GM21528 (cell line): ENCODE measurements around the gene KCND1.

Experiments used
- ATAC-seq: cut with Tn5 transposase; IDR thresholded peaks from one replicate; pipeline ENCODE4 v1.9.1; 2021; ENCODE audit warnings: mild to moderate bottlenecking, moderate library complexity; ENCODE audit not compliant: unreplicated experiment, low FRiP score

KCND1 gene

DNA sequence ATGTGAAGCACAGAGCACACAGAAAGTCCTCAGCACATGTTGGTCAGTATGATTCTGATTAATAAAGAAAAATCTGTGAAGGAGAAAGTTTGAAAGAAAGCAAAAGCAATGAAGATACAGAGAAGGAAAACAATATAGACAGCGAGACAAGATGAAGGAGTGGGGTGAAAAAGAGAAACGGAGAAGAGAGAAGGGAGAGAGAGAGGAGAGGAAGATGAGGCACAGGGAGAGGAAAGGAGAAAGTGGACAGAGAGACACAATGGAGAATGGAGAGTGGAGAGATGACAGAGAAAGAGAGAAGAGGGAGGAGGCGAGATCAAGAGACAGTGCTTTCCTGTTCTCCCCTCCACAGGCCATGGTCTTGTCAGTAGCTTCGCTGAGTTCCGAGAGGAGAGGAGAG lies 3.9 kb upstream of the KCND1 start:
- no peak for ATAC-seq

DNA sequence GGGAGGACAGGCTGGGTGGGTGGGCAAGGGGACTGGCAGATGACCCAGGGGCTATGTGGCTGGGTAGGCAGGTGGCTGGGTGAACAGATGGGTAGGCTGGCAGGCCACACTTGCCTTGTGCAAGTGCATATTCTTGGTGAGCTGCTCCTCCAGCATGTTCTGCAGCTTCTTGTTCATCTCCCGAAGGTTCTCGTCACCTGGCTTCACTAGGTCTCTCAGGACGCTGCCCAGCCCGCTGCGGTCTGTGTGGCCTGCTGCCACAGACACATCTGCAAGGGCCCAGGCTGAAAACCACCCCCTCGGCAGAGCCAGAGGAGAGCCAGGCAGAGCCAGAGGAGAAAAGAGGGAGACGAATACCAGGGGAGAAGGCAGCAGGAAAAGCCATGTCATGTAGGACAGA lies 3.4 kb upstream of the KCND1 start:
- no peak for ATAC-seq

DNA sequence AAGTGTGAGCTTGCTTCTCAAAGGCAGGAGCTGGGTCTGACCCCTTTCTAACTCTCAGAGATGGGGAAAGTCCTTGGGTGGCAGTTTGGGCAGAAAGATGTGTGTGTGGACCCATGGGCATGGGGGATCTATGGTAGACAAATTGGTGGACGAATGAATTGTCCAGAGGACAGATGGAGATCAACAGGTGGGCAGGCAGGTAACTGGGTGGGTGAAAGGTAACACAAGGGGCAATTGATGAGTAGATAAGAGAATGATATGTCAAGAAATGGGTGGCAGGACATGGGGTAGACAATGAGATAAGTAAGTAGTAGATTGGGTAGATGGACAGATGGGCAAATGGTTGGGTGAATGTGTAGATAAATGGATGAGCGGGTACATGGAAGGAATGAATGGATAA lies 2.9 kb upstream of the KCND1 start:
- ATAC-seq: no peak

DNA sequence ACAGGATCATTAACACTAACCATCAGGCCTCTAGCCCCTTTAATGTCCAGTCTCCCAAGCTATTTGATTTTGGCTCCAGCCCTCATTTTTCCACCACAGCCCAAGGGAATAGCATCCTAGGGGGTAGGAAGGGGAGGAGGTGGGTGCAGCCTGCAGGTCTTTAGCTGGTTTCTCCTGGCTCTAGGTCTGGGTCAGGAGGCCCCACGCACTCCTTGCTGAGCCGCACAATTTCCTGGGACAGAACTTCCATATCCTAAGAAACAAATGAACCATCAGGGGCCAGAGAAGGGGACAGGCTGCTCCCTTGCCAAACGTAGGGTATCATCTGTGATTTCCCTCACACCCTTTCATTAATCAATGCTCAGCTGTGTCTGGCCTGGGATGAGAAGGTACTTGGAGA lies 2.4 kb upstream of the KCND1 start:
- no peak for ATAC-seq

DNA sequence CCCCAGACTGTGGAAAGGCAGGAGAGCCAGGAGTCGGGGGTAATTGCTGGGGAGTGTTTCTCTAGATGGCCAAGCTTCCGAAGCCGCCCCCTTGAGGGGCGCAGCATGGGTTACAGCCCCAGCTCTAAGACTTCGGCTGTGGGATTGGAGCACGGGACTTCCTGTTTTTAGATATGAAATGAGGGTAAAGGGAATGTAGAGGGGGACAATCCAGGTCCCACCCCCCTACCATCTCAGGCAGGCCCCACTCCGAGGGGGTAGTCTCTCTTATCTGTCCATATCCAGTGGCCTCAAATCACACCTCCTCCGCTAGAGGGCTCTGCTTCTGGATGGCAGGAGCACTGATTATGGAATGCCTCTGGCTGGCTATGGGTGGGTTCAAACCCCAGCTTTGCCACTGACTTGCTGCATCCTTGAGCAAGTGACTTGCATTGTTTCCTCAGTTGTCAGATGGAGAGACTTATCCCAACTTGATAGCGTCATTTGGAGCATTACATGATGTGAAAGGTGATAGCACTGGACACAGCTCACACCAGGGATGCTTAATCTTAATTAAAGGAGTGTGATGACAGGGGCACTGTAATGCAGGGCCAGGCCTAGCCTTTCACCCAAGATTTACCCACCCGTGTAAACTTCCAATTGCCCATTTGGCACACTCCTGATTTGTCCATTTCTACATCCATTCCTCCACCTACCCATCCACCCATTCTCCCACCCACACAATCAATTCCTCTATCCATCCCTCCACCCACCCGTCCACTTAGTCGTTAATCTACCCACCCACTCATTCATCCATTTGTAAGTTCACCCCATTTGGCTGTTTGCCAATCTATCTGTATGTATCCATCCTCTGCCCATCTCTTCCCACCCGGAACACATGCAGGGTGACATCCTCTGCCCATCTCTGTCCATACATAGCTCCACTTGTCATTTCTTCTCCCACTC lies 848 bp upstream of the KCND1 start:
- no peak for ATAC-seq

DNA sequence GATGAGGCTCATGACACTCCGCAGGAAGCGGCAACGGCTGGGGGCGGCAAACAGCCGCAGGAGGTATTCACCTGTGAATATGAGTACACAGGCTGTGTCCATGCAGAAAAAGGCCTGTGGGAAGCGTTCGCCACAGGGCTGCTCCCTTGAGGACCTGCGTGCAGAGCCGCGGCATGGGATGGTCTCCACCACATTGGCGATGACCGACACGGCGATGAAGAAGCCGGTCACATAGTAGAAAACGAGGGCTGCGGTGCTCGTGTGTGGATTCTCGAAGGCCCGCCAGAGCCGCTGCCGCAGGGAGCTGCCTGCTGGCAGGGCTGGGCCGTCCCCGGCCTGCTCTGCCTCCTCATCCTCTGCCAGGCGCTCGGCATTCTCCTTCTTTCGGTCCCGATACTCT lies 2.2 kb downstream of the KCND1 start:
- ATAC-seq: no peak

DNA sequence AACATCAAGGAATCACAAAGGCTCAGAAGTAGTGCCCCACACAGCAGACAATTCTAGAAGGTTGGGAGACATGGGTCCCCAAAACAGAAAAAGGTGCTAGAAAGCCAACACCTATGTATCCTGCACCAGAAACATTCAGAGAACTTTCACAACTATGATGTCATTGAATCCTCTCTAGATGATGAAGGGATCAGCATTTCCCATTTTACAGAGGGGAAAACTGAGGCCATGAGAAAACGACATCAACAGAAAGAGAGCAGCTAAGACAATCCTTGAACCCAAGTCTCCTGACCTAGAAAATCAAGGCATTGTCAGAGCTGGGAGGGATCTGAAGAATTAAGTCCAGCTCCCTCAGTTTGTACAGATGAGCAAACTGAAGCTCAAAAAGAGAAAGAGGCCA lies 3.3 kb downstream of the KCND1 start:
- ATAC-seq: no peak

DNA sequence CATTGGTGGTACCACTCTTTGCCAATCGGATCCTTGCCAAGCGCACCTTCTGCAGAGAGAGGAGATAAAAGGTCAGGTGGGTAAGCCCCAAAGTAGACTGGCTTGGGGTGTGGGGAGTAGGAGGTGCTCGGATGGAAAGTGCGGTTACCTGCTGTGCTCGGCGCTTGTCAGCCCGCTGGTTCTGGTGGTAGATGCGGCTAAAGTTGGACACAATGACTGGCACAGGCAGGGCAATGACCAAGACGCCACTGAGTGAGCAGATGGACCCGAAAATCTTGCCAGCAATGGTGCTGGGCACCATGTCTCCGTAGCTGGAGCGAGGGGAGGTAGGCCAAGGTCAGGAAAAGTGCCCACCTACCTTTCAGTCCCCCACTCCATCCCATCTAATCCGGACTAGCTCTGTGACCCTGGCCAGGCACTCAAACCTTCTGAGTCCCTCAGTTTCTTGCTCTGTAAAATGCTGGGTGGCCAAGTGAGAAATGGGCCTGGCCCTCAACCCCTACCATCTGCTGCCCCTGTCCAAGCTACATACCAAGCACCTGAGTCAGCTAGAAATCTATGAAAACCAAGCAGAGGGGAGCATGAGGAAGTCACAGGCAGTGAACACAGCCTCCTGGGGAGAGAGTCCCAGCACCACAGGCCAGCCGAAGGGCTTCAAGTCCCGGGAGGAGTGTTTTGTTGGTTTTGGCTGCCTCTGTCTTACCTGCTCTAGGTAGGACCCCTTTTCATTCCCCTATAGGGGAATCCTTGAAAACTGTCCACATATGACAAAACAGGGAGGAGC lies 4.7 kb downstream of the KCND1 start:
- ATAC-seq: no peak

DNA sequence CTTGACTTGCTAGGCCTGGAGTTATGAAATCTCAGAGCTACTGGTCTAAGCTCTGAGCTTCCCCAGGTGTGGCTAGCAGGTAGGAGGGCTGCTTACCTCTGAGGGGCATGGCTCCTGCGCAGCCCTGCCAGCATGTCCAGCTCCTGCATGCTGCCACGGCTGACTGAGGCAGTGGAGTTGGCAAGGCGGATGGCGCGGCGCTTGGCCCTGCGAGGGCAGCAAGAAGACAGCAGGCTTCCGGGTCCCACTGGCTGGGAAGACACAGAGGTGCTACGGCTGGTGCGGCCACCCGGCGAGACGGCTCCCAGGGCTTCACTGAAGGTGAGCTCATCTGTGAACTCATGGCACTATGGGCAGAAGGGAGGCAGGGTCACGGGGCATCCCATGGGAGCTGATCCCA lies 5.7 kb downstream of the KCND1 start:
- ATAC-seq: no peak

DNA sequence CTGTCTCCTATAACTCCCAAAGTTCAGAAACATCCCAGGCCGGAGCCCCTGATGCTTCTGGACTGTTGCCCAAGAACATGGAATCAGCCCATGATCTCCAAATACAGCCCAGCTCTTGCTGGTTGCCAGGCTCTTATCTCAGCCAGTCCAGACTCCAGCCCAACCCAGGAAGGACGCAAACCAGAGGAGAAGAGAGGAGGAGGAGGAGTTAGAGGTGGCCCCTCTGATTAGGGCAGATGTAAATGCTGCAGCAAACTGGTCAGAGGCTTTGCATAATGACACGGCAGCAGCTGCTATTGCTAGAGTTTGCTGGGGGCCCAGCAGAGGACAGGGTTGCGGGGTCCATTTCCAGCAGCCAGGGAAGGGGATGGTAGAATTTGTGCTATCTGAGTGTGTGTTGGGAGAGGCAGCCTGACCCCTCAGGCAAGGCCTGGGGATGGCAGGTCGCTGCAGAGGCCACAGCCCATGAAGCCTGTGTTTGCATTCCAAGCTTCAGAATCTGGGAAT lies 10.0 kb downstream of the KCND1 start:
- no peak for ATAC-seq

DNA sequence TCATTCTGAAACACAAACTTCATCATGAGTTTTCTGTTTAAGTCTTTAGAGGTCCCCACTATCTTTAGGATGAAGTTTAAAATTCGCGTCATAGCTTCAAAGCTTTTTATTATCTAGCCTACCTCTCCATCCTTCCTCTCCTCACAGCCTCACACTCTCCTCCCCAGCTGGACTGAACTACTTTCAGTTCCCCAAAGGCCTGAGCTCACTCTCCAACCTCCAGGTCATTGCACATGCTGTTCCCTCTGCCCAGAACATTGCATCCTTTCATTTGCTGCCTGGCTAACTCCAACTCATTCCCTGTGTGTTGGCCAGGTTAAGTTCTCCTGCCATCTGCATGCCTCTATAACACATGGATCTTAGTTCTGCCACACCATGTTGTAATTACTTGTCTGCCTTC lies 11.4 kb downstream of the KCND1 start:
- ATAC-seq: no peak

DNA sequence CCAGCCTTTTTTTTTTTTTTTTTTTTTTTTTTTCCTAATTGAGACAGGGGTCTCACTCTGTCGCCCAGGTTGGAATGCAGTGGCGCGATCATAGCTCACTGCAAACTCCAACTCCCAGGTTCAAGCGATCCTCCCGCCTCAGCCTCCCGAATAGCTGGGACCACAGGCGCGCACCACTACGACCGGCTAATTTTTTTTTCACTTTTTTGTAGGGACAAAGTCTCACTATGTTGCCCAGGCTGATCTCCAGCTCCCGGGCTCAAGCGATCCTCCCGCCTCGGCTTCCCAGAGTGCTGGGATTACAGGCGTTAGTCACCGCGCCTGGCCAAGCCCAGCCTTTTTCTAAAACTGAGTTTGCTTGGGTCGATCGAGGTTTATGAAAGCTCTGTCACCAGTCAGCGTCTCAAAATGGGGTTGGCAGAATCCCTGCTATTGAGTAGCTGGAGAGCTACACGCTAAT lies 13.0 kb downstream of the KCND1 start:
- no peak for ATAC-seq

DNA sequence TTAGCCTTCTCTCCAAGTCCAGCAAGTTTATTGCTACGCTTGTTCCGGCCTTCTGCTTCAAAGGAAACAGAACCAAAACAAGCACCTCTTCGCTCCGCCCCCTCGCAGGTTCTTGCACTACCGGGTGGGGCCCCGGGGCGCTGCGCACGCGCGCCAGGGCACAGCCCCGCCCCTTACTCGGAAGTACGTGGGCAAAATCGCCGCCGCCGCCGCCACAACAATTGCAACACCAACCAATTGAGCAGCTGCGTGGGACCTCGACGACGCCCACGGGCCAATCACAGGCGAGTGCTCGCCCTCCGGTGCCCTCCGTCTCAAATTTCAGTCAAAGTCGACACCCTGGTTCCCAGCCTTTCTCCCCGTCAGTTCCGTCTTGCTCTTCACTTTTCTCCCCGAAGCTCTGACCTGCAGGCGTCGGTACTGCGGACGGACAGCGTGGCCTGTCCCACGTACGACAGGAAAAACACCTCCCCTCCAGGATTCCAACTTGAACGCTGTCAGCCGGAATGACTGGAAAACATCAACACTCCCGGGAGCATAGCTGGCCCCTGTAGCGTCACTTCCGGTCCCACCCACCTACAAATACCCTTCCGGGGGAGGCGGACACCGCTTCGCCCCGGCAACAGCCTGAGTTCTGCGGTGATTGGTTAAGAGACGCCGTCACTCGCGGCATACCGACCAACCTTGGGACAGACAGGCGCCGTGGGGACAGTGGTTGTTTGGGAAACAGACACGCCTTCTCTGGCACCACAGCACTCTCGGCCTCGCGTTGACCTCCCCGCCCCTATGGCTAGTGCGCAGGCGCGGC lies 13.6 kb downstream of the KCND1 start:
- peak; percentile 84 for ATAC-seq

DNA sequence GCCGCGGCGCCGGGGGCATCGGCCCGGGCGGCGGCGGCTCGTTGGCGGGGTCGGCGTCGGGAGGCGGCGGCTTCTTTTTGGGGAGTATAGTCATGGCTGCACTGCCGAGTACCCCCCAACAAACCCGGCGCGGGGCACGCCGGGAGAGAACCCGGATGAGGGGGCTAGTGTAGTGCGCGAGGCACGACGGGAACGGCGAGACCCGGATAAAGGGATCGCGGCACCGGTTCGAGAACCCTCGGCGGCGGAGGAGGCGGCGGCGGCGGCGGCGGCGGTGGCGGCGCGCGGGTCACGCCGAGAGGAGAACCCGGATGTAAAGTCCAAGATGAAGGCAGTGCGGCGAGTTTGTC lies 14.2 kb downstream of the KCND1 start, which contains the start of gene OTUD5:
TSS of gene OTUD5 (minus strand) at position 131 of the 350 bp plus-strand sequence. CDS start at position 94, 37 bp downstream.
- ATAC-seq: peak; percentile 39

DNA sequence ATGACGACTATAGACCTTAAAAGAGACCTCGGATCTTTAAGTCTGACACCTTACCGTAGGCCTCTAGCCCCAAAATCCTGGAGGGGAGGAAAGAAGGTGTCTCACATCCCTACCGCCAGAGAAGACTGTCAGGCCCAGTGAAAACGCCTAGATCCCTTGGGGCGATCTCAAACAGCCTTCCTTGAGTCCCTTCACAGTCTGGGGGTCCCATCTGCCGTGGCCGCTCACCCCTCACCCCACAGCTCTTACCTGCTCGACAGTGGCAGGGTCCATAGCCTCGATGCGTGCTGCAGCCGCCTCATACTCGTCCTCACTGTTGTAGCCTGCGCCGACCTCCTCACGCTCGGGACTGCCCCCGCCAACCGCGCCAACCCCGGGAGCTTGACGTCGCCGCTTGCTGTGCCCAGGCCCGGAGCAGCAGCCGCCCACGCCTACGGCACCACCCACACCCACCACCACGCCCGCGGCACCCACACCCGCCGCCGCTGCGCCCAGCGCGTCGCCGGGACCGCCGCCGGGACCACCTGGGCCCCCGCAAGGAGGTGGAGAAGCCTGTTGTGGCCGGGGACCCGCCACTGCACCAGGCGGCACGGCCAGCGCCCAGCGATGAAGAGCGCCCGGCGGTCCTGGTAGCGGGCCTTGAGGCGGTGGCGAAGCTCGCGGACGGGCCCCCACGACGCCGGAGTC lies 14.8 kb downstream of the KCND1 start:
- no peak for ATAC-seq

DNA sequence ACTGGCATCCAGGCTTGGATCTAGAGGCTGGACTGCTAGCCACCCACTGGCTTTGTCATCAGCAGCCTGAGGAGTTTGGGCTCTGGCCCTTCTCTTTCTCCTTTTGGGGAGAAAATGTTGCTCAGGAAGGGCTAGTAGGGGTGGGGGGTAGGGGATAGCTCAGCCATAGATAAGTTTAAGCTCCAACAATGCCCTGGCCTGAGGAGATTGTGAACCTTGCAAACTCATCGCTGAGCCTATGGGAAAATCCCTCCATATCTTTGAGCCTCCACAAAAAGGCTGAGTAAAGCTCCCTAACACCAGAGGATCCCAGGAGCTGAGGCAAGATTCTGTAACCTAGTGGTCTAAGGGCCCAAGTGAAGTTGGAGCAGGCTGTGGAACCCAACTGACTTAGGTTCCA lies 23.1 kb downstream of the KCND1 start:
- ATAC-seq: no peak

DNA sequence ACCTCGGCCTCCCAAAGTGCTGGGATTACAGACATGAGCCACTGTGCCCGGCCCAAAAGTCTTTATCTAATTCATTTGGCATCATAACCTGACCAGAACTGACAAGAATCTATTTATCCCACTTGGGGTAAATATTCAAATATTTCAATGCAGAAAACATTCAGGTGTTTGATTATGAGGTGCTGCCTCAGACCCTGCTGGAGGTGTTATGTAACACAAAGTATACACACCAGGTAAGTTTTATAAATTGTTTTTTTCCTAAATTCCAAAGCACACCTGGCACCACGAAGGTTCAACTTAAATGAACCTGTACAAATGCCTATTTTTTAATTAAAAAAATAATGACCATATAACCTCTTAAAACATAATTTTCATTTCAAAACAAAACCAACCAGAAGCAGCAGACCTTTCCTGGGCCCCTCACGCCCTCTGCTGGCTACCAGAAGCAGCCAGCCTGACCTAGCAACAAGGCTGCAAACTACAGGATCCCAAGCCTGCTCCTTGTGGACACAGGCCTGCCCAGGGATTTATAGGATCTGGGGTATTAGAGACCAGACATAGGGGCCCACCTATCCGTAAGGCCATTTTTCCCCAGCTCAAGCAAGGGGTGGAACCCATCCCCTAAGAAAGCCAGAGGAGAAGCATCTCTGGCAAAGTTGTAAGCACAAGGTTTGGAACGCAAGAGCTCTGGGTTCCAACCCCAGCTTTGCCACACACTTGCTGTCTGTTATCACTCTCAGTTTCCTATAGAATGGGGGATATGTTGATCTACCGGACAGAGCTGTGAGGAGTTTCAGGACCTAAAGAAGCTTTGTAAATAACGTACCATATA lies 25.9 kb downstream of the KCND1 start:
- ATAC-seq: no peak

DNA sequence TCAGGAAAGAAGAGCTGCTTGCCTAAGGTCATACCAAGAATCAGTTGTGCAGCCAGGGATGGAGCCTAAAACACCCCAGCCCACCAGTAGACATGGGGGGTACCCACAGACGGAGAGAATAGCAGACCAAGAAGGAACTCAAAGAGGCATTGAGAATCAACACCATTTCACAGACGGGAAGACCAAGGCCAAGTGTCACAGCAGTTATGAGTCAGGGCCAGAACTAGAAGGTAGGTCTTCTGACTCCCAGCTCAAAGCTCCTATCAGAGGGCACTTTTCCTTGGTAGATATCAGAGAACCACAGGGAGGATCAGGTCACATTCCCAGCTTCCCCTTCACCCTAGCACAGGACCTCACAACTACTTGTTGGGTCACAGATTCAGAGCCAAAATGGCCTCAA lies 28.7 kb downstream of the KCND1 start:
- no peak for ATAC-seq

DNA sequence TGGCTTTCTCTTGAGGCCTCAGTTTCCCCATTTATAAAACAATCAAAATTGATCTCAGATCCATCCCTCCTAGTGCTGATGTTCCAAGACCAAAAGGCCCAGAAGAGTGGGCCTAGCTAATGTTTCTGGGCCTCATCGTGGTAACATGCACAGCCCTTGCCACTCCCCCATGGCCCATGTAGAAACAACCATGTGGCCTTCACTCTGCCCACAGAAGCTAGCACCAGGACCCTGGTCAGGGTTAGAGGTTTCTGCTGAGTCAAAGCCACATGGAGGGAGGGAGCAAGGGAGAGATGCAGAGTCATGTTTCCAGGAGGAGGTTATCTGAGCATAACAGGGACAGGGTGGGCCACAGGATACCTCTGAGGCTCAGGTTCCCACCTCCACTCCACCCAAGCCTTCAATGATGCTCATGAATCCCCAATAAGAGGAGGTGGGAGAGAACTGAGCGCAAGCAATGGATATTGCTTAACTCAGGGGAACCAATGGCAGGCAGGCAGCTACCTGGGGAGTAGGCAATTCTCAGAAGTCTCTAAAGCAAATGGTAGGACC lies 31.2 kb downstream of the KCND1 start:
- ATAC-seq: no peak
